Measurements from ENCODE around the gene CPEB3. TPM values are rescaled to one million over a fixed set of nuclear protein-coding genes. Genes with fewer than 3 reads are reported as not detected.
A peak's percentile ranks its signal among the peaks of the same experiment; 100 is the strongest.

CPEB3 gene
- total RNA-seq, 1 donor from 2014 or later: 1.6 TPM

DNA sequence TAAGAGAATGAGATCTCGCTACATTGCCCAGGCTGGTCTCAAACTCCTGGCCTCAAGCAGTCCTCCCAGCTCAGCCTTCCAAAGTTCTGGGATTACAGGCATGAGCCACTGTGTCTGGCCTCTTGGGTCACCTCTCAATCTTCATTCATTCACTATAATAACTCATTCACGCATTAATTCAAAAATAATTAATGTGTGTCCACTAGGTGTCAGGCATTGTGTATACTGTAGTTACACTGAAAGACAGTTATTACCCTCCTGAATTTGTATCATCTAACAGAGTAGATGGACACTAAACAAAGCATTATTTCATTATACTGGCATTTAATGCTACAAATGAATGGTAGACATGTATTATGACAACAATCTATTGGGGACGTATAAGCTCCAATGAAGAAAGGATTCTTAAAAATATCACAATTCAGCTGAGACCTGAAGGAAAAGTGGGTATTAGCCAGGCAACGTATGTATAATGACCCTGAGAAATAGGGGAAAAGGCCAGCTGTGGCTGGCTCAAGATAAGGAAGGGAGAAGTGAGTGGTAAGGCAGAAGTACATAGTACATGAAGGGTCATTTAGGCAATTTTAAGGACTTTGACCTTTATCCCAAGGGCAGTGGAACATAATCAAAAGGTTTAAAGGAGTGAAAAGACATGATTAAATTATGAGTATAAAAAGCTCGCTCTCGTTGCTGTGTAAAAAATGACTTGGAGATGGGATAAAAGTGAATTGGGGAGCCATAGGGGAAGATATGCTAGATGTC, 216.6 kb downstream of the CPEB3 start:
- Mint-ChIP-seq H3K4me1 (no peaks in the 10 kb centered on the region), H3K27me3 (ENCODE audit: low read depth) (no peaks in the 10 kb centered on the region), H3K36me3 (ENCODE audit: low read depth) (no peaks in the 10 kb centered on the region), H3K4me3 (no peak overlapping the region), H3K9me3 (no peaks in the 10 kb centered on the region), H3K27ac (ENCODE audit: unreplicated experiment) (no peak overlapping the region)
- no peak for DNase-seq (ENCODE audit: low read depth, low spot score)
- TF ChIP-seq, protein P1, sequence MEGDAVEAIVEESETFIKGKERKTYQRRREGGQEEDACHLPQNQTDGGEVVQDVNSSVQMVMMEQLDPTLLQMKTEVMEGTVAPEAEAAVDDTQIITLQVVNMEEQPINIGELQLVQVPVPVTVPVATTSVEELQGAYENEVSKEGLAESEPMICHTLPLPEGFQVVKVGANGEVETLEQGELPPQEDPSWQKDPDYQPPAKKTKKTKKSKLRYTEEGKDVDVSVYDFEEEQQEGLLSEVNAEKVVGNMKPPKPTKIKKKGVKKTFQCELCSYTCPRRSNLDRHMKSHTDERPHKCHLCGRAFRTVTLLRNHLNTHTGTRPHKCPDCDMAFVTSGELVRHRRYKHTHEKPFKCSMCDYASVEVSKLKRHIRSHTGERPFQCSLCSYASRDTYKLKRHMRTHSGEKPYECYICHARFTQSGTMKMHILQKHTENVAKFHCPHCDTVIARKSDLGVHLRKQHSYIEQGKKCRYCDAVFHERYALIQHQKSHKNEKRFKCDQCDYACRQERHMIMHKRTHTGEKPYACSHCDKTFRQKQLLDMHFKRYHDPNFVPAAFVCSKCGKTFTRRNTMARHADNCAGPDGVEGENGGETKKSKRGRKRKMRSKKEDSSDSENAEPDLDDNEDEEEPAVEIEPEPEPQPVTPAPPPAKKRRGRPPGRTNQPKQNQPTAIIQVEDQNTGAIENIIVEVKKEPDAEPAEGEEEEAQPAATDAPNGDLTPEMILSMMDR (conservative IDR thresholded peaks at IDR 0.05): peak; percentile 31

DNA sequence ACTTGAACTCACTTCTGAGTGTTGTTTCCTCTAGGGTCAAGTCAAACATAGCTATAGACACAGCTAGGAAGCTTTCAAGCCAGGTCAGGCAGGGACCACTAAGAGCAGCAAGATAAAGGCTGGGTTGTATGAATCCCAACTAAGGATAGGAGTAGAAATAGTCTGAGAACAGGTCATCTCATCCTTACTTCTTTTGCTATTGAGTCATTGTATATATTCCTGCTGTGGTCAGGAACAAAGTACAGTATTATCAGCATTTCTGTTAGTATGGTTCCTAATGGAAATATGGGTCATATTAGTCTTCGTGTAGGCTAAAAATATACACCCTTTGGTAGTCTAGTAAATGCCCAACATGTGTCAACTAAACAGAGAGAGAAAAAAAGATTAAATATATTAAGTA, 222.0 kb downstream of the CPEB3 start:
- Mint-ChIP-seq H3K27ac (ENCODE audit: unreplicated experiment) (no peak overlapping the region), H3K27me3 (ENCODE audit: low read depth) (no peaks in the 10 kb centered on the region), H3K36me3 (ENCODE audit: low read depth) (no peaks in the 10 kb centered on the region), H3K4me3 (no peak overlapping the region), H3K9me3 (no peaks in the 10 kb centered on the region), H3K4me1 (no peaks in the 10 kb centered on the region)
- DNase-seq (ENCODE audit: low read depth, low spot score): no peak
- TF ChIP-seq, protein P1 (conservative IDR thresholded peaks at IDR 0.05): no peak

DNA sequence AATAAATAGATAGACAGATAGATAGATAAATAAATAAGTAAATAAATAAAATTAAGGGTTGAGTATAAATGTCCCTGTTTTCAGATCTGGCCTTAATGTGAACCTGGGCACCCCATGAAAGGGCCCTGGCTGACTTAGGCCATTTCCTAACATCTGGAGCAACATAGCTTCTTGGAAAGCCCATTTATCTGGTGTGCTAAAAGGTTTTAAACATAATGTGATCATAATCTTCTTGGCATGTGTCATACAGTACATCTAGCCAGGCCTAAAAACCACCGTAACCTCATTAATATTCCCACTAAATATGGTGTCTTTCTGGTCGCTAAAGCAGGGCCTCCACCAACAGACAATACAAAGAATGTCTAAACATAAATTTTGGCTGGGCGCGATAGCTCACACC, 224.5 kb downstream of the CPEB3 start:
- Mint-ChIP-seq H3K4me3 (no peak overlapping the region), H3K9me3 (no peaks in the 10 kb centered on the region), H3K27me3 (ENCODE audit: low read depth) (no peaks in the 10 kb centered on the region), H3K36me3 (ENCODE audit: low read depth) (no peaks in the 10 kb centered on the region), H3K27ac (ENCODE audit: unreplicated experiment) (no peak overlapping the region), H3K4me1 (no peaks in the 10 kb centered on the region)
- DNase-seq (ENCODE audit: low read depth, low spot score): no peak
- TF ChIP-seq, protein P1 (conservative IDR thresholded peaks at IDR 0.05): no peak

DNA sequence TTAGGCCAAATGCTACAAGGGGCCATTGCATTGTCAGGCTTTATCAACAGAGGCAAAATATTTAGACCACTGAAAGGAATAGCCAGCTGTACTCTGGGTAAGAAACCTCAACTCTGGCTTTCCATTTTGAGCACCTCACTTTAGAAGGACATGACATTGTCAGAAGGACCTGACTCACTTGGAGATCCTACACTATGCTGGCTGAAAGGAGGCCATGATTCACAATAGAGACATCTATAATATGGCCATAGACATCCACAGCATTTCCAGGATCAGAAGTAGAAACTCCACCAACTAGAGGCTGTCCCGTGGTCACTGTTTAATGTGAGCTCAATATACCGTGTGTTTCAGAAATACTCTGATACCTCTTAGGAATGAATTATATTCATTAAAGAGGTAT, 226.4 kb downstream of the CPEB3 start:
- TF ChIP-seq, protein P1 (conservative IDR thresholded peaks at IDR 0.05): no peak
- no peaks in the 10 kb centered on the region for H3K9me3 Mint-ChIP-seq
- DNase-seq (ENCODE audit: low read depth, low spot score): no peak
- H3K4me1 Mint-ChIP-seq: no peaks in the 10 kb centered on the region
- no peak overlapping the region for H3K27ac Mint-ChIP-seq (ENCODE audit: unreplicated experiment)
- no peaks in the 10 kb centered on the region for H3K36me3 Mint-ChIP-seq (ENCODE audit: low read depth)
- H3K4me3 Mint-ChIP-seq: no peak overlapping the region
- no peaks in the 10 kb centered on the region for H3K27me3 Mint-ChIP-seq (ENCODE audit: low read depth)

DNA sequence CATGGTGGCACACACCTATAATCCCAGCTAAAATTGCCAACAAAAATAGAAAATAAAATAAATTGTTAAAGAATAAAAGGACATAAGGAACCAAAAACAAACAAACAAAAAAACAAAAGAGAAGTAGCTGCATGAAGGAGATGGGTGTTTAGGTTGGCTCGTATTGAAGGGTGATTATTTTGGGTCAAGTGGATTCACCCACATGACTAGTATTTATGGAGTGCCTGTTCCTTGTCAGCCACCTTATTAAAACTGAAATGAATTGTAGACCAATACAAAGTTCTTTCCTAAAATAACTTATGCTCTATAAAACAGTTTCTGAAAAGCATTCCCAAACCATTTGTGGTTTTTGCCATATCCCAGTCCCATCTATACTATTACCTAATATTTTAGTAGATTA, 228.6 kb downstream of the CPEB3 start:
- no peak for DNase-seq (ENCODE audit: low read depth, low spot score)
- H3K9me3 Mint-ChIP-seq: no peaks in the 10 kb centered on the region
- H3K4me1 Mint-ChIP-seq: no peaks in the 10 kb centered on the region
- H3K27ac Mint-ChIP-seq (ENCODE audit: unreplicated experiment): no peak overlapping the region
- TF ChIP-seq, protein P1 (conservative IDR thresholded peaks at IDR 0.05): no peak
- no peaks in the 10 kb centered on the region for H3K27me3 Mint-ChIP-seq (ENCODE audit: low read depth)
- H3K4me3 Mint-ChIP-seq: no peak overlapping the region
- H3K36me3 Mint-ChIP-seq (ENCODE audit: low read depth): no peaks in the 10 kb centered on the region

All from neural crest cell (in vitro differentiated cells).